ENCODE data around the gene HOXB4.

HOXB4 gene

GRCh38 chr17:48556229-48556575 lies 21.9 kb downstream of the HOXB4 start:
- TF ChIP-seq CTCF (conservative IDR thresholded peaks at IDR 0.05): no peak
- H3K27ac ChIP-seq: no peak overlapping the region

GRCh38 chr17:48555258-48556228 lies 22.6 kb downstream of the HOXB4 start:
- no peak for TF ChIP-seq CTCF (conservative IDR thresholded peaks at IDR 0.05)
- peak overlapping the region; percentile 38; the same call in 1 of the 2 replicates for H3K27ac ChIP-seq

GRCh38 chr17:48554412-48555257 lies 23.5 kb downstream of the HOXB4 start:
- H3K27ac ChIP-seq: no peak overlapping the region
- TF ChIP-seq CTCF (conservative IDR thresholded peaks at IDR 0.05): no peak

- no peak for TF ChIP-seq CTCF (conservative IDR thresholded peaks at IDR 0.05)
- no peak overlapping the region for H3K27ac ChIP-seq
Measured at GRCh38 chr17:48553826-48554225, 24.3 kb downstream of the HOXB4 start.

GRCh38 chr17:48553190-48553547 lies 25.0 kb downstream of the HOXB4 start:
- H3K27ac ChIP-seq: no peak overlapping the region
- TF ChIP-seq CTCF (conservative IDR thresholded peaks at IDR 0.05): no peak

- TF ChIP-seq CTCF (conservative IDR thresholded peaks at IDR 0.05): no peak
- H3K27ac ChIP-seq: no peak overlapping the region
Measured at GRCh38 chr17:48552466-48553189, 25.5 kb downstream of the HOXB4 start.
